AG04449 (cell line): ENCODE measurements around the gene HTRA1.

ENCODE experiments used
- CTCF ChIA-PET: fragments of 350-600 bp; formaldehyde crosslinking; extraction: SDS; loops from one replicate; lab custom pipeline; 2021; ENCODE audit warnings: antibody characterized with exemption; lab: Yijun Ruan, JAX
- POLR2A ChIA-PET: fragments of 400-600, 350-600 bp; formaldehyde crosslinking; extraction: SDS; loops from one replicate; lab custom pipeline; 2020; ENCODE audit warnings: antibody characterized with exemption, inconsistent platforms; lab: Yijun Ruan, JAX
- DNase-seq: peaks from one replicate; pipeline ENCODE4 v3.0.0-alpha.2; 2010; ENCODE audit warnings: low read depth, low spot score
- H3K4me3 ChIP-seq: 2 replicates; pipeline ENCODE4 v1.5.1; 2011; ENCODE audit warnings: low read depth, mild to moderate bottlenecking, control low read depth, low read length
- TF ChIP-seq, protein P1 (sequence below): IDR thresholded peaks from one replicate; pipeline ENCODE4 v1.5.1; 2011; ENCODE audit warnings: mild to moderate bottlenecking, moderate library complexity, low read length, control low read depth, inconsistent platforms; ENCODE audit not compliant: insufficient read depth; ENCODE audit errors: missing control alignments

The HTRA1 gene

GRCh38 chr10:122421054-122421625 lies 40.2 kb upstream of the HTRA1 start:
- ChIA-PET CTCF (interaction anchor here (0.9 to 4.7 kb wide), 5 partner anchors 13 to 123 kb away, joined by 4 to 53 read pairs (median 24); no protein-coding TSS in a partner anchor), POLR2A (no interaction called here)
- no peak overlapping the region for H3K4me3 ChIP-seq
- DNase-seq: no peak
- TF ChIP-seq, protein P1, sequence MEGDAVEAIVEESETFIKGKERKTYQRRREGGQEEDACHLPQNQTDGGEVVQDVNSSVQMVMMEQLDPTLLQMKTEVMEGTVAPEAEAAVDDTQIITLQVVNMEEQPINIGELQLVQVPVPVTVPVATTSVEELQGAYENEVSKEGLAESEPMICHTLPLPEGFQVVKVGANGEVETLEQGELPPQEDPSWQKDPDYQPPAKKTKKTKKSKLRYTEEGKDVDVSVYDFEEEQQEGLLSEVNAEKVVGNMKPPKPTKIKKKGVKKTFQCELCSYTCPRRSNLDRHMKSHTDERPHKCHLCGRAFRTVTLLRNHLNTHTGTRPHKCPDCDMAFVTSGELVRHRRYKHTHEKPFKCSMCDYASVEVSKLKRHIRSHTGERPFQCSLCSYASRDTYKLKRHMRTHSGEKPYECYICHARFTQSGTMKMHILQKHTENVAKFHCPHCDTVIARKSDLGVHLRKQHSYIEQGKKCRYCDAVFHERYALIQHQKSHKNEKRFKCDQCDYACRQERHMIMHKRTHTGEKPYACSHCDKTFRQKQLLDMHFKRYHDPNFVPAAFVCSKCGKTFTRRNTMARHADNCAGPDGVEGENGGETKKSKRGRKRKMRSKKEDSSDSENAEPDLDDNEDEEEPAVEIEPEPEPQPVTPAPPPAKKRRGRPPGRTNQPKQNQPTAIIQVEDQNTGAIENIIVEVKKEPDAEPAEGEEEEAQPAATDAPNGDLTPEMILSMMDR: no peak

GRCh38 chr10:122421742-122422141 lies 39.6 kb upstream of the HTRA1 start:
- ChIA-PET CTCF (interaction anchor here (0.7 to 4.7 kb wide), 4 partner anchors 13 to 123 kb away, joined by 3 to 53 read pairs (median 4); no protein-coding TSS in a partner anchor), POLR2A (no interaction called here)
- TF ChIP-seq, protein P1: no peak
- no peak for DNase-seq
- no peak overlapping the region for H3K4me3 ChIP-seq

- CTCF ChIA-PET: interaction anchor here (0.7 to 4.7 kb wide), 5 partner anchors 12 to 143 kb away, joined by 3 to 53 read pairs (median 4); no protein-coding TSS in a partner anchor
- no peak overlapping the region for H3K4me3 ChIP-seq
- no peak for DNase-seq
- TF ChIP-seq, protein P1: no peak
- POLR2A ChIA-PET: no interaction called here
Measured at GRCh38 chr10:122422266-122422989, 38.9 kb upstream of the HTRA1 start.

DNA sequence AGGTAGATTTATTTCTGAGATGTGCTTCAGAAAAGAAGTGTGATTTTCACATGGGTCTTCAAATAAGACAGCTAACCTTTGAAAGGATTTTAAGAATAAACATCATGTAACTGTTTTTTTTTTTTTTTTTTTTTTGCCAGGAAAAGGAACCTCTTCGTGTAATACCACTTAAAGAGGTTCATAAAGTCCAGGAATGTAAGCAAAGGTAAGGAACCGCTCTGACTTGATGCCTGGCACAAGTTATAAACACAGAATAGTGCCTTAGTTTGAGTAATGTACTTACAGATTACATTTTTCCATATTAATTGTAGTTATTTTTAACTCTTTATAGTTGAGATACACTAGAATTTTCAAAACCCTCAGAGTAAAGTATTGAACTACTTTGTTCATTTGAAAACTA lies 37.3 kb upstream of the HTRA1 start:
- H3K4me3 ChIP-seq: no peak overlapping the region
- CTCF ChIA-PET: interaction anchor here (0.8 to 4.7 kb wide), 6 partner anchors 11 to 142 kb away, joined by 3 to 53 read pairs (median 4); no protein-coding TSS in a partner anchor
- TF ChIP-seq, protein P1: no peak
- DNase-seq: no peak
- POLR2A ChIA-PET: interaction anchor here (0.5 kb wide), 1 partner anchor 80 kb away, joined by 3 read pairs; no protein-coding TSS in a partner anchor

DNA sequence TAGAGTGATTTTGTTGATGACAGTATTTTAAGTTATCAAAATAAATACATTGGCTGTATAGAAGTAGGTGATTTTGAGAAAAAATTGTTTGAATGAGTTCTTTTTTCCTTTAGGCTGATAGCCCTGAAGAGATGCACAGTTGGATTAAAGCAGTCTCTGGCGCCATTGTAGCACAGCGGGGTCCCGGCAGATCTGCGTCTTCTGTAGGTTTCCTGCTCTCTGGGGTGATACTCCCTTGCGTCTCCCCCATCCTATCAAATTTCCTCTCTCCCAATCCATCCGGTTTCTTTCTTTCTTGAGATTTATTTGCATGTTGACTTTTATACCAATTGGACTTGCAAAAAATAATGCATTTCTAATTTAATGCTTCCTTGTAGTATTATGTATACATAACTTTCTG lies 34.5 kb upstream of the HTRA1 start:
- TF ChIP-seq, protein P1: no peak
- CTCF ChIA-PET: interaction anchor here (0.6 to 1.5 kb wide), 2 partner anchors 8 to 128 kb away, joined by 3 to 5 read pairs; no protein-coding TSS in a partner anchor
- POLR2A ChIA-PET: no interaction called here
- no peak for DNase-seq
- no peak overlapping the region for H3K4me3 ChIP-seq

DNA sequence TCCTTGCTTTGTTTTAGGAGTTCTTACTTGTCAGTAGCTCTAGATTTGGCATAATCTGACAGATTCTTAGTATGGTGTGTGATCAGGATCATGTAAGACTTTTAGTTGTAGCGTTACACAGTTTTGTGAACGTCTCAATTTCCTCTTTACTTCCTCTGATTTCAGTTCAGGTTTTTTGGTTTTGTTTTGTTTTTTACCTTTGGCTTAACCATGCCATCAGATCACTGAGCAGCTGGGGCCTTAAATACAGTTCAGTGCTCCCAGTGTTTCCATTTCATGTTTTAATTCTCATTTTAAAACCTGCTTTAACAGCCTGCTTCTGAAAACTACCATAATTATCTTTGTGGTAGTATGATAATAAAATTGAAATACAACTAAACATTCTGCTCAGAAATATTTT lies 34.1 kb upstream of the HTRA1 start:
- no peak for DNase-seq
- ChIA-PET POLR2A (no interaction called here), CTCF (interaction anchor here (0.6 to 1.5 kb wide), 3 partner anchors 8 to 128 kb away, joined by 3 to 5 read pairs (median 5); no protein-coding TSS in a partner anchor)
- H3K4me3 ChIP-seq: no peak overlapping the region
- TF ChIP-seq, protein P1: no peak
